GM12878 (cell line): ENCODE data around the gene INCA1. TPM values are rescaled to one million over a fixed set of nuclear protein-coding genes. Genes with fewer than 3 reads are reported as not detected.

Source experiments
- ATAC-seq: fragments of 200-7000 bp; cut with Tn5 transposase; 3 replicates; pipeline ENCODE4 v1.9.1; 2020; ENCODE audit warnings: mild to moderate bottlenecking, moderate library complexity
- BruUV-seq: library from RNA; stranded (reverse); fragments of 400-500 nt; replicated peaks from 2 replicates; lab custom pipeline; 2021; lab: Mats Ljungman, UMichigan
- CTCF ChIA-PET: fragments of 300-600 bp; sonication (Branson Sonifier 250); formaldehyde crosslinking; extraction: SDS; loops from one replicate; lab custom pipeline; 2021; ENCODE audit warnings: inconsistent platforms; lab: Yijun Ruan, JAX
- POLR2A ChIA-PET: fragments of 350-600 bp; formaldehyde crosslinking; extraction: SDS; loops from one replicate; lab custom pipeline; 2021; ENCODE audit warnings: inconsistent platforms; lab: Charles Lee
- RAD21 ChIA-PET: fragments of 300-600 bp; sonication (Branson Sonifier 250); formaldehyde crosslinking; loops from one replicate; lab custom pipeline; 2023; ENCODE audit warnings: antibody characterized with exemption; ENCODE audit not compliant: unreplicated experiment; lab: Charles Lee
- SMC1A ChIA-PET: fragments of 300-600 bp; sonication (Branson Sonifier 250); formaldehyde crosslinking; loops from one replicate; lab custom pipeline; 2023; ENCODE audit not compliant: unreplicated experiment, uncharacterized antibody; lab: Charles Lee
- DNase-seq: peaks from one replicate; pipeline ENCODE4 v3.0.0-alpha.2; 2011; ENCODE audit warnings: low read depth, low spot score
- FAIRE-seq: peaks from 3 replicates; lab custom pipeline; 2011; peaks lifted over from hg19 to GRCh38; lab: Jason Lieb, UNC
- H2AFZ ChIP-seq: 2 replicates; pipeline ENCODE4 v1.6.0; 2011; ENCODE audit warnings: low read depth, low read length, control low read depth; ENCODE audit not compliant: control insufficient read depth
- H3K27ac ChIP-seq: 2 replicates; pipeline ENCODE4 v1.5.1; 2011; ENCODE audit warnings: control low read depth; ENCODE audit not compliant: control insufficient read depth, insufficient read depth
- H3K27me3 ChIP-seq, 2 experiments: replicated peaks in 1 of 2; 2 replicates each; pipeline versions ENCODE4 v1.6.0 to v1.6.1; 2011; ENCODE audit warnings: low read length in 1 of 2; ENCODE audit not compliant: control insufficient read depth in 2 of 2, insufficient read depth in 2 of 2
- H3K36me3 ChIP-seq, 2 experiments: 2 replicates each; pipeline ENCODE4 v1.5.1; 2011; ENCODE audit warnings: low read length in 1 of 2; ENCODE audit not compliant: control insufficient read depth in 2 of 2, insufficient read depth in 2 of 2
- H3K4me1 ChIP-seq: 2 replicates; pipeline ENCODE4 v1.6.1; 2011; ENCODE audit warnings: mild to moderate bottlenecking, low read length, moderate library complexity, mixed read lengths; ENCODE audit not compliant: control insufficient read depth, insufficient read depth
- H3K4me2 ChIP-seq: 2 replicates; pipeline ENCODE4 v1.6.0; 2011; ENCODE audit warnings: control low read depth; ENCODE audit not compliant: control insufficient read depth, insufficient read depth
- H3K4me3 ChIP-seq: fragments of 200-600 bp; sonication (generic); 2 replicates; pipeline ENCODE4 v1.5.1; 2016
- H3K79me2 ChIP-seq: 2 replicates; pipeline ENCODE4 v1.6.0; 2011; ENCODE audit warnings: low read length; ENCODE audit not compliant: control insufficient read depth, insufficient read depth
- H3K9ac ChIP-seq: 2 replicates; pipeline ENCODE4 v1.8.0; 2011; ENCODE audit warnings: low read length, control low read depth, mixed read lengths; ENCODE audit not compliant: control insufficient read depth, insufficient read depth
- H3K9me3 ChIP-seq: replicated peaks from 3 replicates; pipeline ENCODE4 v1.5.1; 2011; ENCODE audit warnings: mild to moderate bottlenecking, low read length; ENCODE audit not compliant: control insufficient read depth, insufficient read depth
- H4K20me1 ChIP-seq: 2 replicates; pipeline ENCODE4 v1.6.0; 2011; ENCODE audit not compliant: control insufficient read depth, insufficient read depth
- BACH1 ChIP-seq: fragments of 450-650 bp; IDR thresholded peaks from 2 replicates; pipeline ENCODE4 v1.6.1; 2017; ENCODE audit warnings: mild to moderate bottlenecking, borderline replicate concordance
- BCL11A ChIP-seq: IDR thresholded peaks from 2 replicates; pipeline ENCODE4 v1.6.1; 2011; ENCODE audit warnings: low read depth, low read length
- CEBPB ChIP-seq, 2 experiments: fragments of 150-350 bp in 1 of 2; IDR thresholded peaks; 2 replicates each; pipeline ENCODE4 v1.6.1; 2012 to 2014; ENCODE audit warnings: low read depth in 2 of 2, low read length in 2 of 2, borderline replicate concordance in 1 of 2, inconsistent platforms in 1 of 2
- JUND ChIP-seq: IDR thresholded peaks from 2 replicates; pipeline ENCODE4 v1.6.1; 2012; ENCODE audit warnings: low read depth, mild to moderate bottlenecking, low read length, improper control_type of control experiment, moderate library complexity
- LARP7 ChIP-seq: fragments of 450-650 bp; IDR thresholded peaks from 2 replicates; pipeline ENCODE4 v1.6.1; 2017; ENCODE audit warnings: mild to moderate bottlenecking
- MLLT1 ChIP-seq: fragments of 450-650 bp; IDR thresholded peaks from 2 replicates; pipeline ENCODE4 v1.6.1; 2016; ENCODE audit warnings: mild to moderate bottlenecking
- MTA2 ChIP-seq: fragments of 450-650 bp; IDR thresholded peaks from 2 replicates; pipeline ENCODE4 v1.6.1; 2016; ENCODE audit warnings: low read depth, mild to moderate bottlenecking, moderate library complexity
- NFIC ChIP-seq: IDR thresholded peaks from 2 replicates; pipeline ENCODE4 v1.6.1; 2012; ENCODE audit warnings: low read depth, mild to moderate bottlenecking, inconsistent platforms, low read length, moderate library complexity
- NKRF ChIP-seq: fragments of 450-650 bp; conservative IDR thresholded peaks from 2 replicates; pipeline ENCODE4 v1.6.1; 2017; ENCODE audit warnings: mild to moderate bottlenecking, moderate library complexity
- POLR2A ChIP-seq: IDR thresholded peaks from 2 replicates; pipeline ENCODE4 v1.6.1; 2011; ENCODE audit warnings: low read depth, mild to moderate bottlenecking, low read length
- POLR2AphosphoS5 ChIP-seq: IDR thresholded peaks from 2 replicates; pipeline ENCODE4 v1.6.1; 2011; ENCODE audit warnings: mild to moderate bottlenecking, low read length, inconsistent platforms
- POU2F2 ChIP-seq: IDR thresholded peaks from 3 replicates; pipeline ENCODE4 v1.6.1; 2011; ENCODE audit warnings: low read depth, mild to moderate bottlenecking, low read length, borderline replicate concordance
- SPI1 ChIP-seq: IDR thresholded peaks from 2 replicates; pipeline ENCODE4 v1.6.1; 2011; ENCODE audit warnings: low read depth, mild to moderate bottlenecking, low read length, moderate library complexity, borderline replicate concordance; ENCODE audit not compliant: insufficient read depth
- STAT1 ChIP-seq: fragments of 450-650 bp; conservative IDR thresholded peaks from 2 replicates; pipeline ENCODE4 v1.6.1; 2014; ENCODE audit warnings: antibody characterized with exemption, mild to moderate bottlenecking
- SUPT20H ChIP-seq: IDR thresholded peaks from 2 replicates; pipeline ENCODE4 v1.6.1; 2011; ENCODE audit warnings: low read depth, mild to moderate bottlenecking, low read length, moderate library complexity, borderline replicate concordance; ENCODE audit not compliant: control insufficient read depth
- ZBTB11 ChIP-seq: fragments of 450-650 bp; formaldehyde crosslinking; IDR thresholded peaks from 2 replicates; pipeline ENCODE4 v1.5.0; 2022; ENCODE audit warnings: mild to moderate bottlenecking, missing genetic modification characterization
- WGBS: methylation state at CpG from one replicate; pipeline ENCODE4 v1.1.6; 2016; ENCODE audit warnings: low lambda C conversion rate; ENCODE audit not compliant: insufficient replicate concordance, insufficient coverage; ENCODE audit errors: missing lambda C conversion rate; 5-methylcytosine and 5-hydroxymethylcytosine counted together
- in situ Hi-C: fragments of 300-500 bp; cut with MboI; formaldehyde crosslinking; loops from 9 replicates; pipeline ENCODE4 v1.14.3; 2018; ENCODE audit warnings: mixed read lengths
- intact Hi-C: fragments of 100-400 bp; cut with micrococcal nuclease; formaldehyde crosslinking; loops from one replicate; pipeline ENCODE4 v1.14.2; 2022; ENCODE audit not compliant: unreplicated experiment
- polyA plus RNA-seq, 11 experiments: library from polyadenylated mRNA; depleted of rRNA in 4 of 11; unstranded in 6 of 11; stranded (reverse) in 5 of 11; fragments of >200 nt; fragmentation: Nextera tagmentation in 4 of 11; fragmentation: Illumina TruSeq in 1 of 11; extraction: Ambion mirVana in 4 of 11; extraction: Trizol in 1 of 11; gene quantifications; 1 replicate in 1 of 11; 2 replicates in 10 of 11; pipeline versions ENCODE4 v1.2.1 to v1.2.3, GENCODE V29; 2011 to 2016; ENCODE audit warnings: inconsistent platforms in 2 of 11, missing spikeins in 2 of 11, low read depth in 1 of 11
- total RNA-seq, 4 experiments: library from RNA; depleted of rRNA in 3 of 4; stranded (reverse); fragments of >200 nt in 3 of 4; fragmentation: Illumina TruSeq in 1 of 4; extraction: Trizol in 1 of 4; gene quantifications; 2 replicates each; pipeline versions ENCODE4 v1.2.1 to v1.2.3, GENCODE V29; 2013 to 2021

The INCA1 gene
- total and polyA plus RNA-seq, 10 of the 15 experiments (the other 5 are each of a cell fraction or from before 2014, with no cell fraction given) = 0.19 to 1.8 (median 0.45) TPM

- under 1% methylated on average over 42 of the region's 52 CpGs for WGBS
- H2AFZ ChIP-seq = peak overlapping the region; percentile 72
- H3K4me2 ChIP-seq = peak overlapping the region; percentile 93
- no peaks in the 10 kb centered on the region for H3K27me3 ChIP-seq
- peaks cover 46% of the 10 kb centered on the region for H3K79me2 ChIP-seq
- ChIA-PET RAD21 (interaction anchor here (2.0 to 9.8 kb wide), 2 partner anchors 10 to 15 kb away, joined by 7 to 73 read pairs; partner anchors contain the start of genes RNF167, SLC25A11 and SPAG7), SMC1A (interaction anchor here (3.2 kb wide), 1 partner anchor 16 kb away, joined by 24 read pairs; the partner anchor contains the start of gene SPAG7), CTCF (interaction anchor here (1.6 to 3.4 kb wide), 5 partner anchors 11 to 112 kb away, joined by 4 to 23 read pairs (median 8); partner anchors contain the start of genes RNF167, SLC25A11 and SPAG7), POLR2A (interaction anchor here (1.0 to 17.5 kb wide), 4 partner anchors 10 to 15 kb away, joined by 3 to 272 read pairs (median 6); partner anchors contain the start of genes RNF167, SLC25A11 and SPAG7)
- in situ Hi-C loops = no loop called here
- peak overlapping the region; percentile 85 for H3K27ac ChIP-seq
- H3K4me1 ChIP-seq = peaks cover 20% of the 10 kb centered on the region
- ATAC-seq (peak; percentile 19), DNase-seq (no peak), FAIRE-seq (no peak)
- H3K9me3 ChIP-seq = no peaks in the 10 kb centered on the region
- BruUV-seq = TSS peak; percentile 60
- H3K9ac ChIP-seq = peak overlapping the region; percentile 97
- intact Hi-C loops = no loop called here
- H3K4me3 ChIP-seq = peak overlapping the region; percentile 72
- H4K20me1 ChIP-seq = peaks cover 5% of the 10 kb centered on the region; the same call in 1 of the 2 replicates
- peaks cover 10 to 12% of the 10 kb centered on the region in 2 experiments for H3K36me3 ChIP-seq
- peak; percentile 25; the same call in 1 of the 2 replicates for TF ChIP-seq NKRF
- TF ChIP-seq SUPT20H = no peak
- no peak for TF ChIP-seq MTA2
- TF ChIP-seq MLLT1 = 0 out of 2 replicates have a peak, but pooled peaks have one; percentile 22
- 0 out of 3 replicates have a peak, but pooled peaks have one; percentile 7 for TF ChIP-seq POU2F2
- TF ChIP-seq POLR2A = peak; percentile 66
- TF ChIP-seq STAT1 = 0 out of 2 replicates have a peak, but pooled peaks have one; percentile 38
- no peak for TF ChIP-seq JUND
- TF ChIP-seq BACH1 = peak; percentile 37; the same call in 1 of the 2 replicates
- TF ChIP-seq CEBPB (IDR thresholded peaks at IDR 0.05; ENCODE audit: borderline replicate concordance in 1 of 2, low read depth in 2 of 2, low read length in 2 of 2) = no peak
- 0 out of 2 replicates have a peak, but pooled peaks have one; percentile 48 for TF ChIP-seq LARP7
- no peak for TF ChIP-seq NFIC
- TF ChIP-seq SPI1 = no peak
- peak; percentile 72 for TF ChIP-seq POLR2AphosphoS5
- TF ChIP-seq BCL11A = 0 out of 2 replicates have a peak, but pooled peaks have one; percentile 22
- TF ChIP-seq ZBTB11 (CRISPR knock-in tag) = no peak
These were observed 47.1 kb downstream of the INCA1 start for GRCh38 chr17:4950075-4950745.
